Endometrium (tissue), 2 donors: ENCODE measurements around the gene GTF2IRD1.
"Not testable (repeated sequence)": the region's sequence is repeated elsewhere in the genome, so short reads cannot be mapped to it uniquely, and the experiment has no call there.

Source experiments
- FAIRE-seq: peaks from 2 replicates; lab custom pipeline; 2012; peaks lifted over from hg19 to GRCh38; lab: Jason Lieb, UNC
- donor health status: control.
- donor health status: control.

Gene GTF2IRD1

GRCh38 chr7:74491490-74491889, 37.8 kb downstream of the GTF2IRD1 start:
- FAIRE-seq: not testable (repeated sequence)

- FAIRE-seq: no peak
Measured at GRCh38 chr7:74493295-74493694, 39.6 kb downstream of the GTF2IRD1 start.

GRCh38 chr7:74494076-74494548, 40.4 kb downstream of the GTF2IRD1 start:
- no peak for FAIRE-seq

- no peak for FAIRE-seq
Measured at GRCh38 chr7:74495112-74496086, 41.7 kb downstream of the GTF2IRD1 start.

- no peak for FAIRE-seq
Measured at GRCh38 chr7:74496272-74496671, 42.6 kb downstream of the GTF2IRD1 start.

GRCh38 chr7:74496773-74497172, 43.1 kb downstream of the GTF2IRD1 start:
- not testable (repeated sequence) for FAIRE-seq

- FAIRE-seq: no peak
Measured at GRCh38 chr7:74498354-74498753, 44.6 kb downstream of the GTF2IRD1 start.

- no peak for FAIRE-seq
Measured at GRCh38 chr7:74498996-74499834, 45.5 kb downstream of the GTF2IRD1 start.

GRCh38 chr7:74499835-74500388, 46.2 kb downstream of the GTF2IRD1 start:
- no peak for FAIRE-seq

GRCh38 chr7:74501298-74501697, 47.6 kb downstream of the GTF2IRD1 start:
- FAIRE-seq: no peak

- FAIRE-seq: no peak
Measured at GRCh38 chr7:74502216-74502891, 48.6 kb downstream of the GTF2IRD1 start.

GRCh38 chr7:74503061-74503460, 49.4 kb downstream of the GTF2IRD1 start:
- FAIRE-seq: no peak

- FAIRE-seq: no peak
Measured at GRCh38 chr7:74503943-74504342, 50.2 kb downstream of the GTF2IRD1 start.

GRCh38 chr7:74505471-74506324, 52.0 kb downstream of the GTF2IRD1 start:
- FAIRE-seq: no peak

- FAIRE-seq: no peak
Measured at GRCh38 chr7:74506325-74506724, 52.6 kb downstream of the GTF2IRD1 start.

- FAIRE-seq: no peak
Measured at GRCh38 chr7:74507538-74508319, 54.0 kb downstream of the GTF2IRD1 start.

- not testable (repeated sequence) for FAIRE-seq
Measured at GRCh38 chr7:74509453-74509852, 55.7 kb downstream of the GTF2IRD1 start.

- FAIRE-seq: no peak
Measured at GRCh38 chr7:74511345-74511744, 57.6 kb downstream of the GTF2IRD1 start.

GRCh38 chr7:74512762-74513161, 59.1 kb downstream of the GTF2IRD1 start:
- no peak for FAIRE-seq

- FAIRE-seq: no peak
Measured at GRCh38 chr7:74514131-74514591, 60.5 kb downstream of the GTF2IRD1 start.
